KOPT-K1 (cell line): ENCODE measurements around the gene WBP4.

Source experiments
- H3K27ac ChIP-seq: fragments of 200-600 bp; sonication (generic); 2 replicates; pipeline ENCODE4 v1.5.1; 2016; ENCODE audit warnings: antibody characterized with exemption, mild to moderate bottlenecking, low read depth, low read length; ENCODE audit not compliant: poor library complexity, severe bottlenecking
- H3K36me3 ChIP-seq: fragments of 200-600 bp; sonication (generic); 2 replicates; pipeline ENCODE4 v1.5.1; 2017; ENCODE audit warnings: antibody characterized with exemption, mild to moderate bottlenecking, low read length, moderate library complexity; ENCODE audit not compliant: insufficient read depth
- H3K9me3 ChIP-seq: fragments of 200-600 bp; sonication (generic); 2 replicates; pipeline ENCODE4 v1.5.1; 2017; ENCODE audit warnings: antibody characterized with exemption, low read length, mild to moderate bottlenecking; ENCODE audit not compliant: insufficient read depth, poor library complexity, severe bottlenecking

Gene WBP4

GRCh38 chr13:41056826-41057711, 4.2 kb upstream of the WBP4 start:
- H3K27ac ChIP-seq: no peak overlapping the region
- no peaks in the 10 kb centered on the region for H3K9me3 ChIP-seq
- H3K36me3 ChIP-seq: no peaks in the 10 kb centered on the region

GRCh38 chr13:41058295-41059070, 2.8 kb upstream of the WBP4 start:
- Histone ChIP-seq H3K9me3 (no peaks in the 10 kb centered on the region), H3K27ac (peak overlapping the region; percentile 89)

GRCh38 chr13:41059456-41060081, 1.7 kb upstream of the WBP4 start:
- H3K36me3 ChIP-seq: peaks cover 10% of the 10 kb centered on the region
- H3K27ac ChIP-seq: peak overlapping the region; percentile 89
- no peaks in the 10 kb centered on the region for H3K9me3 ChIP-seq

More at GRCh38 chr13:41058295-41059070, 2.8 kb upstream of the WBP4 start:
- H3K36me3 ChIP-seq: no peaks in the 10 kb centered on the region; the same call in 1 of the 2 replicates

GRCh38 chr13:41060082-41060723, 1.1 kb upstream of the WBP4 start:
- Histone ChIP-seq H3K36me3 (peaks cover 17% of the 10 kb centered on the region), H3K27ac (peak overlapping the region; percentile 89)

GRCh38 chr13:41060724-41061074, 610 bp upstream of the WBP4 start:
- peak overlapping the region; percentile 89 for H3K27ac ChIP-seq
- peaks cover 22% of the 10 kb centered on the region for H3K36me3 ChIP-seq
- H3K9me3 ChIP-seq: no peaks in the 10 kb centered on the region

More at GRCh38 chr13:41060082-41060723, 1.1 kb upstream of the WBP4 start:
- H3K9me3 ChIP-seq: no peaks in the 10 kb centered on the region

GRCh38 chr13:41061914-41062837, 867 bp downstream of the WBP4 start:
- peak overlapping the region; percentile 89 for H3K27ac ChIP-seq
- peaks cover 36% of the 10 kb centered on the region for H3K36me3 ChIP-seq
- H3K9me3 ChIP-seq: no peaks in the 10 kb centered on the region

- Histone ChIP-seq H3K9me3 (no peaks in the 10 kb centered on the region), H3K27ac (no peak overlapping the region), H3K36me3 (peaks cover 57% of the 10 kb centered on the region)
These were observed 3.2 kb downstream of the WBP4 start for GRCh38 chr13:41064493-41064892.

- H3K9me3 ChIP-seq: no peaks in the 10 kb centered on the region
- peaks cover 63% of the 10 kb centered on the region for H3K36me3 ChIP-seq
- no peak overlapping the region for H3K27ac ChIP-seq
These were observed 3.8 kb downstream of the WBP4 start for GRCh38 chr13:41065078-41065477.

- no peak overlapping the region for H3K27ac ChIP-seq
- H3K9me3 ChIP-seq: no peaks in the 10 kb centered on the region
- H3K36me3 ChIP-seq: peaks cover 92% of the 10 kb centered on the region
These were observed 13.2 kb downstream of the WBP4 start for GRCh38 chr13:41074523-41074922.

GRCh38 chr13:41075034-41075433, 13.7 kb downstream of the WBP4 start:
- Histone ChIP-seq H3K27ac (no peak overlapping the region), H3K36me3 (peaks cover 90% of the 10 kb centered on the region)

GRCh38 chr13:41075485-41075884, 14.2 kb downstream of the WBP4 start:
- Histone ChIP-seq H3K27ac (no peak overlapping the region), H3K36me3 (peaks cover 90% of the 10 kb centered on the region), H3K9me3 (no peaks in the 10 kb centered on the region)

More at GRCh38 chr13:41075034-41075433, 13.7 kb downstream of the WBP4 start:
- no peaks in the 10 kb centered on the region for H3K9me3 ChIP-seq

GRCh38 chr13:41077475-41077874, 16.2 kb downstream of the WBP4 start:
- peaks cover 90% of the 10 kb centered on the region for H3K36me3 ChIP-seq
- no peak overlapping the region for H3K27ac ChIP-seq
- H3K9me3 ChIP-seq: no peaks in the 10 kb centered on the region

GRCh38 chr13:41079725-41080124, 18.4 kb downstream of the WBP4 start:
- H3K27ac ChIP-seq: no peak overlapping the region
- H3K36me3 ChIP-seq: peaks cover 91% of the 10 kb centered on the region
- H3K9me3 ChIP-seq: no peaks in the 10 kb centered on the region
